Measurements from ENCODE around the gene HSD17B2.

HSD17B2 gene

DNA sequence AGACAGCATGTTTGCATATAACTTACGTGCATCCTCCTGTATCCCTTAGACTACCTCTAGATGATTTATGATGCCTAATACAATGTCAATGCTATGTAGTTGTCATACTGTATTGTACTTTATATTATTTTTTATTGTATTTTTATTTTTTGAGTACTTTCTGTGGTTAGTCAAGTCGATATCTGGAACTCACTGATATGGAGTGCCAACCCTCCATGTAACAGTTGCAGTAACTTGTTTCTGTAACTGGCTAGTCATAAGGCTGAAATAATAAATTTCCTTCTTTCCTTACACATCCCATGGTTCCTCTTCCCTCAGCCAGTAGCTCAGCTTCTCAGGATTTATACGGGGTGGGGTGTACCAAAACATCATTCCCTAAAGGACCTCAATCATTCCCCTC is 111.5 kb downstream of the HSD17B2 start:
- DNase-seq (ENCODE audit: low read depth) = no peak
- no peak for TF ChIP-seq CTCF (IDR thresholded peaks at IDR 0.05; ENCODE audit: low read depth, low read length, missing control alignments)
- no peak overlapping the region for H3K4me3 ChIP-seq (ENCODE audit: low read depth, low read length)

DNA sequence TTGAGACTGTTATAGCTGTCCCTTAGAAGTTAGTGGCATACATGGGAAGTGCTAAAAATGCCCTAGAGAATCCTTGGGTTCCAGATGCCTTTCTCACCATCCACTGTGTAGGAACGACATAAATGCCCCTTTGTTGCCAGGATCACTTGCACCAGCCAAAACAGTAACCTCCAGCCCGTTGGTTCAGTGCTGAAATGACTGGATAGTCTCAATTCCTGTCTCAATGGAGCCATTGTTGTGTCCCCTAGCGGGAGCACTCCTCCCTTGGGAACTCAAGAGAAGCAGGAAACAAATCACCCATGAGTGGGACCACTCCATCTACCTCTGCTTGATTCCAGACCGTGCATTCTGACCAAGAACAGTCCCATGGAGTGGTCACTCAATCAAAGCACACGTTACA is 111.9 kb downstream of the HSD17B2 start:
- no peak overlapping the region for H3K4me3 ChIP-seq (ENCODE audit: low read depth, low read length)
- DNase-seq (ENCODE audit: low read depth) = no peak
- no peak for TF ChIP-seq CTCF (IDR thresholded peaks at IDR 0.05; ENCODE audit: low read depth, low read length, missing control alignments)

DNA sequence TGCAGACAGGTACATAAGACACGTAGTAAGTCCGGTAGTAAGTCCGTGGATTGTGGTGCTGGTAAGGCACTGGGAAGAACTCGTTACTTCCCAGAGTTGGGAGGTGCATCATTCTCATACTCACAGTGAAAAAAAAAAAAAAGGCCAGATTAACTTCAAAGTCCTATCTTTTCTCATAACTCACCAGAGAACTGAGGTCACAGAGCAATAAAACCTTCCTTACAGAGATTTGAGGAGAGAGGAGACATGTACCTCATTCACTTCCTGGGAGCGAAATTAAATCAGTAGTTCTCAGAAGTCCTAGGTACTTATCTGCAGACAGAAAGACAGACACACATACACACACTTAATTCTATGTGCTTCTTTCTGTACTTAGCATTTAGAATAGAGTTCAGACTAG is 112.5 kb downstream of the HSD17B2 start:
- no peak for TF ChIP-seq CTCF (IDR thresholded peaks at IDR 0.05; ENCODE audit: low read depth, low read length, missing control alignments)
- no peak for DNase-seq (ENCODE audit: low read depth)
- H3K4me3 ChIP-seq (ENCODE audit: low read depth, low read length) = no peak overlapping the region
